Measurements from ENCODE around the gene CA10.

CA10 gene

DNA sequence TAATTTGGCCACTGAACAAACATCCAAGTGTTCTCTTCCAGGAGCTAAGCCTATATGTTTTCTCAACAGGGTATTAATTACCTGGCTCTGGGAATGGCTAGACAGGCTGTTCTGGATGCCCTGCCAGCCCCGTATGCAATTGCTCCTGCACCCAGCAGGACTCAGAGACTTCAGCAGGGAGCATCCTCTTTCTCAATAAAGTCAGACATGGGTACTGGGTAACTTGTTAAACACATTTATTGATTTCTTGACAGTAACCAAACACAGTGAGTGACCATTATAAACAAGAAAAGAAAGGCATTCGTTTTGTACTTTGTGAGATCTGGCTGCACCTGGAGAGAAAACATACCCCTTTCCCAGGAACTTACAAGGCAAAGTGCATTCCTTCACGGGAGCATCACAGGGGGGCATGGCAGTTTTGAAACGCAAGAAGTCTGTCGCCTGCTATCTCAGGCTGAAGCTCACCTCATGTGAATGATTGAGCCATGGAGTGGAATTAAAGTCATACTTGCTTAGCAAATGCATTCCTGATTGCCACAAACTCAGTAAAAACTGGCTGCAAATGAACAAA lies 528.3 kb downstream of the CA10 start:
- no peak for DNase-seq

- no peak for DNase-seq
Observed at GRCh38 chr17:51629232-51629631, 529.3 kb downstream of the CA10 start.

DNA sequence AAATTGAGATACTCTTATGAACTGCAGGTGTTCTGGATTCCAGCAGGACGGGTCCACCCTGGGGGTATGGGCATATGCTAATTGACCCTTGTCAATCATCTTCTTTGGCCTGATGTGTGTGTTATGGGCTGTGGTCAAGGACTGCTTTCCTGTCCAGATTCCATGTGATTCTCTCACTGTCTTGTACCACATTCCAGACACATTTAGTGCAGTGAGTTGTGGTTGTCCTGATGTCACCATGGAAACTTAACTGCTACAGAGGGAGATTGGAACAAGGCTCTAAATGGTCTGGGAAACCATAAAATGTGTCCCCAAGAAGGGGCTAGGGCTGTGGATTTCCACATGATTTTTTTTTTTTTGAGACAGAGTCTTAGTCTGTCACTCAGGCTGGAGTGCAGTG lies 530.7 kb downstream of the CA10 start:
- DNase-seq, result no peak

DNA sequence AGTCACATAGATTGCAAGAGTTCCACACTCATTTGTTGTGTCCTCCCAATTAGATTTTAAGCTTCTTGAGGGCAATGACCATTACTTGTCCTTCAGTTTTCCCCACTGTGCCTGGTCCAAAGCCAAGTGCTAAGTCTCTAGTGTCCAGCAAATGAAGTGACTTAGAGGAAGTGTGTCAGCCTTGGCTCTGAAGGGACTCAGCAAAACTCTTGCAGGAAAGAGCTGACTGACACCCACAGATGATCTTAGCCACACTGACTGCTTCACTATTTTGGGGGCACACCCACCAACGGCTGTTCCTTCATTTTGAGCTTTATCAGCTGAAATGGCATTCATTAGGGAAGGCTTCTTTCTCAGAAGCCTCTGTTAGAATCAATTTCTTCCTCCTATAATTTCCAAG lies 540.0 kb downstream of the CA10 start:
- no peak for DNase-seq

DNA sequence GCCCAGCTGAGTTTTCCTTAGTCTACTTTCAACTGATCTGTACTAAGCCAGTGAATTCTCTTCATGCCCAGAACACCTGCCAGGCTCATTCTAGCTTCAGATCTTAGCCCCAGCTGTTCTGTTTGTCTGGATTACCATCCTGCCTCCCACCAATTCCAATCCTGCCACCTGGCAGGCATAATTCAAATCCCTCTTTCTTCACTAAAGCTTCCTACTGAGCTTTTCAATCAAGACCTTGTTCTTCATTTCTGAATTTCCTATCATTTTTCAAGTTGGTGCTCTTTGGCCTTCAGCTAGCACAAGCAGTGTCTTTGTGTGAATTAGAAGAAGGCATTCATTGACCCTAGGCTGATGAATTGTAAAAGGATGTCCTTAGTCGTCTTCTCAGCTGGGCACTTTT lies 540.5 kb downstream of the CA10 start:
- no peak for DNase-seq

DNA sequence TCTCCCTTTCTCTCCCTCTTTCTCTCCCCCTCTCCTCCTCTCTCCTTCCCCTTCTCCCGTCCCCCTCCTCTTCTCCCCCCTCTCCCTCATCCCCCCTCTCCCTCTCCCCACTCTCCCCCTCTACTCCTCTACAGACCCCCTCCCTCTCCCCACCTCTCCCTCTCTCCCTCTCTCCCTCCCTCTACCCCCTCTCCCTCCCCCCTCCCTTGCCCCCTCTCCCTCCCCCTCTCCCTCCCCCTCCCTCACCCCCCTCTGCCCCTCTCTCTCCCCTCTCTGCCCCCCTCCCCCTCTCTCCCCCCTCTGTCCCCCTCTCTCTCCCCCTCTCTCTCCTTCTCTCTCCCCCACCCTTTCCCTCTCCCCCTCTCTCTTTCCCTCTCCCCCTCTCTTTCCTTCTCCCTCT lies 545.3 kb downstream of the CA10 start:
- no peak for DNase-seq

DNA sequence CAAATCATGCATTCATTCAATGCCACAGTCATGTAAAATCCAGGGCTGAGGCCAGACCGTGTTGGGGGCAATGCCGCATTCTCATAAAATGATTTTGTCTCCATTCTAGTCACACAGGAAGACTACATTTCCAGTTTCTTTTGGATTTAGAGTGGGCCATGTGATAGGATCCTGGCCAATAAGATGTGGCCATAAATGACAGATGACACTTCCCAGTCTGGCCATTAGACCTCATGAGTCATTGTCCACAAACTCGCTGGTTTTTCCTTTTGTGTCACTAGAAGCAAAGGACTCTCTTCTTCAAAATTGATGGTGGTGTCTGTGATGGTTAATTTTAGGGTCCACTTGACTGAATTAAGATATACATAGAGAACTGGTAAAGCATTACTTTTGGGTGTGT lies 545.8 kb downstream of the CA10 start:
- DNase-seq, result no peak

DNA sequence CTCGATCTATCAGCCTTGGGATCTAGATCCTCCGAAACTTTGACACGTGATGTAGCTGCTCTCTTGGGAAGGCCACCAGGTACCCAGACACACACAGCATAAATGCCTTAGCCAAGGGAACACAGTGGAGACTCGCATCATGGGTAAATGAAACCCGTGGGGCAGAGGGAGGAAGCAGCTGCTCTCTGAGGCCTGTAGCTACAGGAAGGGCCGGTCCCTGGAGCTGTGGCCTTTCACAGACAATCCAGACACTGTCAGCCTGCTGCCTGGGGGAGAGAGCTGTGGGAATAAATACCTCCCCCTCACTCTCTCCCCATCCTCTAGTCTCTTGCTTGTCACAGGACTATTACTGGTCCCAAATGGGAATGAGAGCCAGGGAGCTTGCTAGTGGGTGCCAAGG lies 546.9 kb downstream of the CA10 start:
- no peak for DNase-seq

- DNase-seq, result no peak
Observed at GRCh38 chr17:51610834-51611233, 547.7 kb downstream of the CA10 start.

GRCh38 chr17:51610155-51610554 lies 548.4 kb downstream of the CA10 start:
- no peak for DNase-seq

DNA sequence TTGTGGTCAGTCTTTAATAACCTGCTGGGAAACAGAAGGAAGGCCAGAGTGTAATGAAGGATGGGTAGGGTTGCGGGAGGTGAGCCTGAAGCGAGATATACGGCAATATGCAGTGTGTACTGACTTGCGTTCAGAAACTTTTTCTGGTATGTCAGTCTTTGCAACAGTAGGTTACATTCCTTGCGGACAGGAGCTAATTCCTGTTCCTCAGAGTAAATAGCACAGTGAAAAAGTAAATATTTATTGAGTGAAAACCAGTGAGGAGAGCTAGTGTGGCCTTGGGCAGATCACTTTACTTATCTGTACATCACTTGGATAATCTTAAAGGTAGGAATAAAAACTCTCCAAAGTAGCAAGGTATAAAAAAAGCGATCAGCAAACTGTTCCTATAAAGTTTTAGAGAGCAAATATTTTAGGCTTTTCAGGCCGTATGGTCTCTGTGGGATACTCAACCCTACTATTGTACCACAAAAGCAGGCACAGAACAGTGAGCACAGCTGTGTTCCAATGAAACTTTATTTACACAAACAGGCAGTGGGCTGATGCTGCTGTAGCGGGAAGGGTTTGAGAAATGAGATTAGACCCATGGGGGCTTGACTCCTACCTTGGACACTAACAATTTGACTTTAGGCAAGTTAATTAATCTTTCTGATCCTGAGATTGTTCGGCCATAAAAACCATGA lies 550.1 kb downstream of the CA10 start:
- DNase-seq, result no peak

DNA sequence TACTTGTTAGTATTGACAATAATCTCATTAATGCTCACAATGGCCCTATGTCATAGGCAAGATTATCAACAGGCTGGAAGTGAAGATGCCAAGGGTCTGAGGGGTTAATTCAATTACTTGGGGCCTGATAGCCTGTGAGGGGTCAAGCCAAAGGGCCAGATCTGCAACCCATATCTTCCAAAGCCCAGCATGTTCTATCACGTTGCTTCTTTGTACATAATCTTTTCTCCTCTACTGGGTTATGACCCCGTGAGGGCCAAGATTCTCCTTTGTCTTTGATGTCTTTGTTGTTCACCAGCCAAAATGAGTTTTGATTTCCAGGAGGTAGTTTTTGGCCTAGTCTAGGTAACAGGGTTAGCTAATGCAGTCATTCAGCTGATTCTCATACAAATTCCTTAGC lies 551.0 kb downstream of the CA10 start:
- DNase-seq, result no peak

- no peak for DNase-seq
Observed at GRCh38 chr17:51604299-51605020, 554.1 kb downstream of the CA10 start.

DNA sequence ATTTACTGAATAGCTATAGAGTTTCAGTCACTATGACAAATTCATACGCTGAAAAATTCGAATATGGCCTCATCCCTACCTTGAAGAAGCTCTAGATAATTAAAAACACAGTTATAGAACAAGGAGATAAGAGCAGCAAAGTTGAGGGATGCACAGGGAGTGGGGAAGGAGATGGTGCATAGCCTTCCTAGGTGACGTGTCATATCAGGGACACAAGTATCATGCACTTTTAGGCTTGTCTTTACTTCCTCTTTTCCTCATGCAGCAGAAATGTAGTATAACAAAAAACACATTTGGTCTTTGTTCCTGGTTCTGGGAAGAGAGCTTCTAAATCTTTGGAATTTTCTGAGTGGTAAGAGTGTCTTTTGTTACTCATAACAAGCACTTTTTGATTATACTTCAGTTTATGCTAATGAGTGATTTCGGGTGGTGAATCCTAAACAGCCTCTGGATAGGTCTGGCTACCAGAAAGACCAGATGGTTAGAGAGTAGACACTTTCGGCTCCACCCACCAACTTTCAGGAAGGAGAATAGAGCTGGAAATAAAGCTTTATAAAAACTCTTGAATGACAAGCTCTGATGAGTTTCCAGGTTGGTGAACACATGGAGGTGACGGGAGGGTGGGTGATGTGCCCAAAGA lies 556.8 kb downstream of the CA10 start:
- no peak for DNase-seq

DNA sequence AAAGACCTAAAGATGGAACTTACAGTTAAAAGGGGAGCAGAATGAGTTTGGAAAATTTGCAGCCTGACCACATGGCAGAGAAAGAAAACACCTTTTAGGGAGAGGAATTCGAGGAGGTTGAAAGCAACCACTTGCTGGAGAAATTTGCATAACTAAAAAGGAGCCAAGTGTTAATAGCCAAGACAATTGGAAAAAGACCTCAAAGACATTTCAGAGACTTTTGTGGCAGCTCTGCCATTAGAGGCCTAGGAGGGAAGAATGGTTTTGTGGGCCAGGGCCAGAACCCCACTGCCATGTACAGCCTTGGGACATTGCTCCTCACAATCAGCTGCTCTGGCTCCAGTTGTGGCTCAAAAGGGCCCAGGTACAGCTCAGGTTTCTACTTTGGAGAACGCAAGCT lies 559.7 kb downstream of the CA10 start:
- DNase-seq, result no peak

- no peak for DNase-seq
Observed at GRCh38 chr17:51597345-51597744, 561.2 kb downstream of the CA10 start.

- no peak for DNase-seq
Observed at GRCh38 chr17:51595826-51596398, 562.6 kb downstream of the CA10 start.

DNA sequence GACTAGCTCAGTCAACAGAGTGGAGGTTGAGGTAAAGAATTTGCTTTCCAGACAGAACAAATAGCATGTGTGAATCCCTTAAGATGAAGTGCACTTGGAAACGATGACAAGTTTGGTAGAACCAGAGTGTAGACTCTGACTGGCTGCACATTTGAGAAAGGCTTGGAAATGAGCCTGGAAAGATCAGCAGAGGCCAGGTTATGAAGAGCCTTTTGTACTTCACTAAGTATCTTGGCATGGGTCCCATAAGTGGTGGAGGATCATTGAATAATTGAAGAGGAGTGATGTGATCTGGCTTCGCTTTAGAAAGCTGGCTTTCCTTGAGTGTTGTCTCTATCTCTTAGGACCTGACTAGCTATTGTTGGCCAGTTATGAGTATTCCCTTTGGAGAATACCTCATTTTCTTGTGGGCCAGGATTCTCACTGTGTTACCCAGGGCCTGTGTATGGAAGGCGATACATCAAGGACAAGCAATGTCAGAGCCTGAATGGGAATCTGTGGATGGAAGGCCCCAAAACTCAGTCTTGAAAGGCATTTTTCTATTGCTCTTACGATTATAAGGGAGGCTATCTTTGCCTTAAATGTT lies 568.4 kb downstream of the CA10 start:
- DNase-seq, result no peak

GRCh38 chr17:51588063-51588462 lies 570.5 kb downstream of the CA10 start:
- DNase-seq, result no peak

DNA sequence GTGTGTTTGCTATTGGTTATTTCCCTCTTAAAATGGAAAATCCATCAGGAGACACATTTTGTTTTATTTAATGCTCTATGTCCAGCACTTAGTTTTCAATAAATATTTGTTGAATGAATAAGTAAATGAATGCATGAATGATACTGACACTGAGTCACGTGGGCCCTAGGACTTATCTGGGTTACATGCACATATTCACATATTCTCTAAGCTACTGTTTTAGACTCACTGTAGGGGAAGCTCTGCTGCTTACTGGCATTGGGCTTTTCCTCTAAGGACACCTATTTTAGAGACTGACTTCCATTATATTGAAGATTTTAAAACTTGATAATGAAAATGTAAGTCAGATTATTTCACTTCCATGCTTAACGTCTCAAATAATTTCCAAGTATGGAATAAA lies 571.0 kb downstream of the CA10 start:
- DNase-seq, result no peak

- no peak for DNase-seq
Observed at GRCh38 chr17:51585514-51586104, 572.9 kb downstream of the CA10 start.

DNA sequence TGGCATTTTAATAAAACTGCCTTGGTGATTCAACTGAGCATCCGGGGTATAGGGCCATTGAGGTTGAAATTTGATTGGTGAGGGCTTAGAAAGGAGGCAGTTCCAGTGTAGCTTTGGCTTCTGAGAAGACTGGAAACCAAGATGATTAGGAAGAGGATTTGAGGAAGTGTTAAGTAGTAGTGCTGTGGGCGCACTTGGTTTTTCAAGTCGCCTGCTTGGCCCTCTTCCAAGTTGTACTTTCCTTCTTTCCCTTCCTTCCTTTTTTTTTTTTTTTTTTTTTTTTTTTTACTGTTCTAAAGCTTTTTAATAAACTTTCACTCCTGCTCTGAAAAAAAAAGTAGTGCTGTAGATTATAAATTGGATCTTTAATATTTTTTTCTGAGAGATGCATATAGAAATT lies 577.6 kb downstream of the CA10 start:
- DNase-seq, result no peak
